HEK293 (cell line): ENCODE results near the gene ZNF451.

ENCODE experiments used
- CTCF ChIA-PET: fragments of 350-600 bp; formaldehyde crosslinking; extraction: SDS; loops from one replicate; lab custom pipeline; 2021; ENCODE audit warnings: antibody characterized with exemption; lab: Yijun Ruan, JAX
- POLR2A ChIA-PET: fragments of 300-600 bp; formaldehyde crosslinking; extraction: SDS; loops from one replicate; lab custom pipeline; 2020; ENCODE audit warnings: antibody characterized with exemption, inconsistent platforms; lab: Yijun Ruan, JAX
- H3K27ac ChIP-seq: fragments of 200-500 bp; sonication (Bioruptor generic); 2 replicates; pipeline ENCODE4 v1.5.1; 2014; ENCODE audit warnings: low read depth, low read length, control low read depth, inconsistent platforms; ENCODE audit errors: extremely low read depth
- H3K36me3 ChIP-seq, 2 experiments: fragments of 200-500 bp in 1 of 2; sonication (Bioruptor generic) in 1 of 2; 1 replicate in 1 of 2; 2 replicates in 1 of 2; pipeline ENCODE4 v1.5.1; 2014 to 2017; ENCODE audit warnings: inconsistent platforms in 2 of 2, low read length in 2 of 2; ENCODE audit not compliant: control insufficient read depth in 2 of 2, insufficient read depth in 1 of 2
- H3K4me1 ChIP-seq: fragments of 200-500 bp; sonication (Bioruptor generic); 2 replicates; pipeline ENCODE4 v1.5.1; 2014; ENCODE audit warnings: mild to moderate bottlenecking, low read length, inconsistent platforms; ENCODE audit not compliant: control insufficient read depth, insufficient read depth
- H3K4me3 ChIP-seq: 2 replicates; pipeline ENCODE4 v1.5.1; 2011; ENCODE audit warnings: low read depth, mild to moderate bottlenecking, control low read depth, low read length, moderate library complexity
- H3K9me3 ChIP-seq: fragments of 200-500 bp; sonication (Bioruptor generic); 2 replicates; pipeline ENCODE4 v1.5.1; 2014; ENCODE audit warnings: low read depth, low read length, inconsistent platforms; ENCODE audit not compliant: control insufficient read depth, insufficient read depth
- BCL11B ChIP-seq: fragments of 450-650 bp; formaldehyde crosslinking; IDR thresholded peaks from 2 replicates; pipeline ENCODE4 v1.5.1; 2016; ENCODE audit warnings: low read depth, missing biosample characterization, missing genetic modification characterization
- HOXC10 ChIP-seq: sonication (generic); formaldehyde crosslinking; IDR thresholded peaks from 2 replicates; pipeline ENCODE4 v1.8.1; 2023; ENCODE audit warnings: mild to moderate bottlenecking, missing genetic modification reagents
- SP2 ChIP-seq: fragments of 450-650 bp; formaldehyde crosslinking; IDR thresholded peaks from 2 replicates; pipeline ENCODE4 v1.5.1; 2016; ENCODE audit warnings: missing biosample characterization, missing genetic modification characterization
- ZBTB17 ChIP-seq: fragments of 450-650 bp; formaldehyde crosslinking; IDR thresholded peaks from 2 replicates; pipeline ENCODE4 v1.5.1; 2016; ENCODE audit warnings: missing biosample characterization, missing genetic modification characterization
- ZBTB20 ChIP-seq: fragments of 450-650 bp; formaldehyde crosslinking; IDR thresholded peaks from 2 replicates; pipeline ENCODE4 v1.5.1; 2016; ENCODE audit warnings: missing biosample characterization, missing genetic modification characterization
- ZFP37 ChIP-seq: fragments of 450-650 bp; formaldehyde crosslinking; IDR thresholded peaks from 2 replicates; pipeline ENCODE4 v1.5.1; 2016; ENCODE audit warnings: missing biosample characterization, missing genetic modification characterization
- ZNF133 ChIP-seq: fragments of 450-650 bp; formaldehyde crosslinking; IDR thresholded peaks from 2 replicates; pipeline ENCODE4 v1.5.1; 2016; ENCODE audit warnings: missing biosample characterization, missing genetic modification characterization
- ZNF138 ChIP-seq: fragments of 450-650 bp; formaldehyde crosslinking; IDR thresholded peaks from 2 replicates; pipeline ENCODE4 v1.5.1; 2016; ENCODE audit warnings: missing biosample characterization, missing genetic modification characterization, borderline replicate concordance
- ZNF324 ChIP-seq: fragments of 450-650 bp; formaldehyde crosslinking; IDR thresholded peaks from 2 replicates; pipeline ENCODE4 v1.5.1; 2016; ENCODE audit warnings: missing biosample characterization, missing genetic modification characterization
- ZNF416 ChIP-seq: fragments of 450-650 bp; formaldehyde crosslinking; IDR thresholded peaks from 2 replicates; pipeline ENCODE4 v1.5.1; 2016; ENCODE audit warnings: missing biosample characterization, missing genetic modification characterization
- ZNF433 ChIP-seq: fragments of 450-650 bp; formaldehyde crosslinking; IDR thresholded peaks from 2 replicates; pipeline ENCODE4 v1.5.1; 2016; ENCODE audit warnings: missing biosample characterization, missing genetic modification characterization, low read depth
- ZNF510 ChIP-seq: fragments of 450-650 bp; formaldehyde crosslinking; IDR thresholded peaks from 2 replicates; pipeline ENCODE4 v1.5.1; 2018; ENCODE audit warnings: mild to moderate bottlenecking, missing genetic modification characterization, missing biosample characterization; ENCODE audit not compliant: insufficient replicate concordance
- ZNF530 ChIP-seq: fragments of 450-650 bp; formaldehyde crosslinking; IDR thresholded peaks from 2 replicates; pipeline ENCODE4 v1.5.1; 2016; ENCODE audit warnings: low read depth, missing biosample characterization, missing genetic modification characterization
- ZNF558 ChIP-seq: fragments of 450-650 bp; formaldehyde crosslinking; IDR thresholded peaks from 2 replicates; pipeline ENCODE4 v1.5.1; 2016; ENCODE audit warnings: missing biosample characterization, missing genetic modification characterization
- ZNF610 ChIP-seq: fragments of 450-650 bp; formaldehyde crosslinking; IDR thresholded peaks from 2 replicates; pipeline ENCODE4 v1.5.1; 2016; ENCODE audit warnings: missing biosample characterization, missing genetic modification characterization, borderline replicate concordance
- ZNF664 ChIP-seq: fragments of 450-650 bp; formaldehyde crosslinking; IDR thresholded peaks from 2 replicates; pipeline ENCODE4 v1.5.1; 2016; ENCODE audit warnings: missing biosample characterization, missing genetic modification characterization
- ZNF701 ChIP-seq: fragments of 450-650 bp; formaldehyde crosslinking; IDR thresholded peaks from 2 replicates; pipeline ENCODE4 v1.5.1; 2016; ENCODE audit warnings: missing biosample characterization, missing genetic modification characterization
- TF ChIP-seq, protein P1 (sequence below): fragments of 450-650 bp; formaldehyde crosslinking; IDR thresholded peaks from 2 replicates; pipeline ENCODE4 v1.5.1; 2017; ENCODE audit warnings: missing biosample characterization, missing genetic modification characterization
- TF ChIP-seq, protein P2 (sequence below): fragments of 450-650 bp; formaldehyde crosslinking; IDR thresholded peaks from 2 replicates; pipeline ENCODE4 v1.5.1; 2017; ENCODE audit warnings: missing biosample characterization, missing genetic modification characterization
- TF ChIP-seq, protein P3 (sequence below): fragments of 450-650 bp; formaldehyde crosslinking; IDR thresholded peaks from 2 replicates; pipeline ENCODE4 v1.5.1; 2016; ENCODE audit warnings: missing biosample characterization, missing genetic modification characterization
- TF ChIP-seq, protein P4 (sequence below): fragments of 450-650 bp; formaldehyde crosslinking; IDR thresholded peaks from 2 replicates; pipeline ENCODE4 v1.5.1; 2016; ENCODE audit warnings: missing biosample characterization, missing genetic modification characterization
- TF ChIP-seq, protein P5 (sequence below): fragments of 450-650 bp; formaldehyde crosslinking; IDR thresholded peaks from 2 replicates; pipeline ENCODE4 v1.5.1; 2016; ENCODE audit warnings: missing biosample characterization, missing genetic modification characterization, borderline replicate concordance
- TF ChIP-seq, protein P6 (sequence below): fragments of 450-650 bp; formaldehyde crosslinking; IDR thresholded peaks from 2 replicates; pipeline ENCODE4 v1.5.1; 2016; ENCODE audit warnings: missing biosample characterization, missing genetic modification characterization

ZNF451 gene, protein sequence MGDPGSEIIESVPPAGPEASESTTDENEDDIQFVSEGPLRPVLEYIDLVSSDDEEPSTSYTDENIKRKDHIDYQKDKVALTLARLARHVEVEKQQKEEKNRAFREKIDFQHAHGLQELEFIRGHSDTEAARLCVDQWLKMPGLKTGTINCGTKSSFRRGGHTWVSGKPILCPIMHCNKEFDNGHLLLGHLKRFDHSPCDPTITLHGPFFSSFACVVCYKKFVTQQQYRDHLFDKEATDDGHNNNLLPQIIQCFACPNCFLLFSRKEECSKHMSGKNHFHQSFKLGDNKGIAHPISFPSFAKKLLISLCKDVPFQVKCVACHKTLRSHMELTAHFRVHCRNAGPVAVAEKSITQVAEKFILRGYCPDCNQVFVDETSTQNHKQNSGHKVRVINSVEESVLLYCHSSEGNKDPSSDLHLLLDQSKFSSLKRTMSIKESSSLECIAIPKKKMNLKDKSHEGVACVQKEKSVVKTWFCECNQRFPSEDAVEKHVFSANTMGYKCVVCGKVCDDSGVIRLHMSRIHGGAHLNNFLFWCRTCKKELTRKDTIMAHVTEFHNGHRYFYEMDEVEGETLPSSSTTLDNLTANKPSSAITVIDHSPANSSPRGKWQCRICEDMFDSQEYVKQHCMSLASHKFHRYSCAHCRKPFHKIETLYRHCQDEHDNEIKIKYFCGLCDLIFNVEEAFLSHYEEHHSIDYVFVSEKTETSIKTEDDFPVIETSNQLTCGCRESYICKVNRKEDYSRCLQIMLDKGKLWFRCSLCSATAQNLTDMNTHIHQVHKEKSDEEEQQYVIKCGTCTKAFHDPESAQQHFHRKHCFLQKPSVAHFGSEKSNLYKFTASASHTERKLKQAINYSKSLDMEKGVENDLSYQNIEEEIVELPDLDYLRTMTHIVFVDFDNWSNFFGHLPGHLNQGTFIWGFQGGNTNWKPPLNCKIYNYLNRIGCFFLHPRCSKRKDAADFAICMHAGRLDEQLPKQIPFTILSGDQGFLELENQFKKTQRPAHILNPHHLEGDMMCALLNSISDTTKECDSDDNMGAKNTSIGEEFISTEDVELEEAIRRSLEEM

DNA sequence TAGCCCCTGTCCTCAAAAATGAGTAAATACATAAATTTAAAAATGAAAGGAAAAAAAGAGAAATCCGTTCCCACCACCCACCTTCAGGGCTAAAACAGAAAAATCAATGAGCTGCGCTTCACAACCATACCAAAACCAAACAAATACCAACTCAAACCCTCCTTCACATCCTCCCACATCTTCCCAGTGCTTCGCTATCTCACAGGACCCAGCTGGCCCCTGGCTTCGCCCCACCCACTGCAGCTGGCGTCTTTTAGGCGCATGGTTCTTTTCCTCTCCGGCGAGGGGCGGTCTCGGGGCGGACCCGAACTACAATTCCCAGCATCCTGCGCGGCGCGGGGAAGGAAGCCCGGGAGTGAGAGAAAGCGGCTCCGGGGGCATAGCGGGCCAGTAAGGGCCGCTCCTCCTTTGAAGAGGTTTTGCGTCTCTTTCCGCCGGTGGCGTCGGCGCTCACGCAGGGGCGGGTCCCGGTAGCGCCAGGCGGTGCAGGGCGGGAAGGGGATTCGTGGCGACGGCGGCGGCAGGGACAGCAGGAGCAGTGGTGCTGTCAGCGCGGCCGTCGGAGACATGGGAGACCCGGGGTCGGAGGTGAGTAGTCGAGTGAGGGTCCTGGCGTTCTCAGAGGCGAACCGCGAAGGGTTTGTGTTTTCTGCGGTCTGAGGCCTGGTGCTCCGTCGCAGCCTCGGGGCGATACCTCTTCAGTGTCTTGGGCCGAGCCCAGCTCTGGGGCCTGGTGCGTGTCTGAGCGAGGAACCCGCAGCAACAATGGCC lies at the start of gene ZNF451:
Gene ZNF451 (plus strand): TSS at position 502 of the 771 bp plus-strand sequence. CDS start 66 bp downstream, at position 568.
- H3K4me1 ChIP-seq: peaks cover 20% of the 10 kb centered on the region
- no peaks in the 10 kb centered on the region for H3K9me3 ChIP-seq
- H3K36me3 ChIP-seq: peaks cover 15 to 22% of the 10 kb centered on the region in 2 experiments
- ChIA-PET CTCF (interaction anchor here (0.9 to 1.3 kb wide), 2 partner anchors 28 to 227 kb away, joined by 4 to 6 read pairs; no protein-coding TSS in a partner anchor), POLR2A (interaction anchor here (0.6 to 1.5 kb wide), 9 partner anchors 9 to 189 kb away, joined by 3 to 7 read pairs (median 4); partner anchors contain the start of genes BAG2, BEND6 and KIAA1586)
- H3K4me3 ChIP-seq: peak within 1 kb of the TSS; percentile 61
- peak within 1 kb of the TSS; percentile 84 for H3K27ac ChIP-seq
- TF ChIP-seq ZNF133 (tag by site-specific recombination) (no peak), ZFP37 (peak; percentile 83), ZNF324 (tag by site-specific recombination) (peak; percentile 90; the same call in 1 of the 2 replicates), ZNF433 (tag by site-specific recombination) (no peak), ZNF530 (no peak), SP2 (tag by site-specific recombination) (peak; percentile 94), BCL11B (no peak), ZNF558 (tag by site-specific recombination) (no peak), ZBTB17 (peak; percentile 98), ZNF416 (tag by site-specific recombination) (no peak), ZBTB20 (tag by site-specific recombination) (peak; percentile 100), ZNF138 (tag by site-specific recombination) (no peak), ZNF701 (tag by site-specific recombination) (no peak), ZNF510 (tag by site-specific recombination) (no peak), HOXC10 (CRISPR knock-in tag) (no peak), ZNF610 (tag by site-specific recombination) (peak; percentile 96), ZNF664 (no peak)
- TF ChIP-seq, protein P1, sequence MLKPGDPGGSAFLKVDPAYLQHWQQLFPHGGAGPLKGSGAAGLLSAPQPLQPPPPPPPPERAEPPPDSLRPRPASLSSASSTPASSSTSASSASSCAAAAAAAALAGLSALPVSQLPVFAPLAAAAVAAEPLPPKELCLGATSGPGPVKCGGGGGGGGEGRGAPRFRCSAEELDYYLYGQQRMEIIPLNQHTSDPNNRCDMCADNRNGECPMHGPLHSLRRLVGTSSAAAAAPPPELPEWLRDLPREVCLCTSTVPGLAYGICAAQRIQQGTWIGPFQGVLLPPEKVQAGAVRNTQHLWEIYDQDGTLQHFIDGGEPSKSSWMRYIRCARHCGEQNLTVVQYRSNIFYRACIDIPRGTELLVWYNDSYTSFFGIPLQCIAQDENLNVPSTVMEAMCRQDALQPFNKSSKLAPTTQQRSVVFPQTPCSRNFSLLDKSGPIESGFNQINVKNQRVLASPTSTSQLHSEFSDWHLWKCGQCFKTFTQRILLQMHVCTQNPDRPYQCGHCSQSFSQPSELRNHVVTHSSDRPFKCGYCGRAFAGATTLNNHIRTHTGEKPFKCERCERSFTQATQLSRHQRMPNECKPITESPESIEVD (tag by site-specific recombination): no peak
- TF ChIP-seq, protein P2, sequence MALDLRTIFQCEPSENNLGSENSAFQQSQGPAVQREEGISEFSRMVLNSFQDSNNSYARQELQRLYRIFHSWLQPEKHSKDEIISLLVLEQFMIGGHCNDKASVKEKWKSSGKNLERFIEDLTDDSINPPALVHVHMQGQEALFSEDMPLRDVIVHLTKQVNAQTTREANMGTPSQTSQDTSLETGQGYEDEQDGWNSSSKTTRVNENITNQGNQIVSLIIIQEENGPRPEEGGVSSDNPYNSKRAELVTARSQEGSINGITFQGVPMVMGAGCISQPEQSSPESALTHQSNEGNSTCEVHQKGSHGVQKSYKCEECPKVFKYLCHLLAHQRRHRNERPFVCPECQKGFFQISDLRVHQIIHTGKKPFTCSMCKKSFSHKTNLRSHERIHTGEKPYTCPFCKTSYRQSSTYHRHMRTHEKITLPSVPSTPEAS: no peak
- TF ChIP-seq, protein P3, sequence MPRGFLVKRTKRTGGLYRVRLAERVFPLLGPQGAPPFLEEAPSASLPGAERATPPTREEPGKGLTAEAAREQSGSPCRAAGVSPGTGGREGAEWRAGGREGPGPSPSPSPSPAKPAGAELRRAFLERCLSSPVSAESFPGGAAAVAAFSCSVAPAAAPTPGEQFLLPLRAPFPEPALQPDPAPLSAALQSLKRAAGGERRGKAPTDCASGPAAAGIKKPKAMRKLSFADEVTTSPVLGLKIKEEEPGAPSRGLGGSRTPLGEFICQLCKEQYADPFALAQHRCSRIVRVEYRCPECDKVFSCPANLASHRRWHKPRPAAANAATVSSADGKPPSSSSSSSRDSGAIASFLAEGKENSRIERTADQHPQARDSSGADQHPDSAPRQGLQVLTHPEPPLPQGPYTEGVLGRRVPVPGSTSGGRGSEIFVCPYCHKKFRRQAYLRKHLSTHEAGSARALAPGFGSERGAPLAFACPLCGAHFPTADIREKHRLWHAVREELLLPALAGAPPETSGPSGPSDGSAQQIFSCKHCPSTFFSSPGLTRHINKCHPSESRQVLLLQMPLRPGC (tag by site-specific recombination): no peak; the same call in 1 of the 2 replicates
- TF ChIP-seq, protein P4, sequence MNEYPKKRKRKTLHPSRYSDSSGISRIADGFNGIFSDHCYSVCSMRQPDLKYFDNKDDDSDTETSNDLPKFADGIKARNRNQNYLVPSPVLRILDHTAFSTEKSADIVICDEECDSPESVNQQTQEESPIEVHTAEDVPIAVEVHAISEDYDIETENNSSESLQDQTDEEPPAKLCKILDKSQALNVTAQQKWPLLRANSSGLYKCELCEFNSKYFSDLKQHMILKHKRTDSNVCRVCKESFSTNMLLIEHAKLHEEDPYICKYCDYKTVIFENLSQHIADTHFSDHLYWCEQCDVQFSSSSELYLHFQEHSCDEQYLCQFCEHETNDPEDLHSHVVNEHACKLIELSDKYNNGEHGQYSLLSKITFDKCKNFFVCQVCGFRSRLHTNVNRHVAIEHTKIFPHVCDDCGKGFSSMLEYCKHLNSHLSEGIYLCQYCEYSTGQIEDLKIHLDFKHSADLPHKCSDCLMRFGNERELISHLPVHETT: peak; percentile 47; the same call in 1 of the 2 replicates
- TF ChIP-seq, protein P5, sequence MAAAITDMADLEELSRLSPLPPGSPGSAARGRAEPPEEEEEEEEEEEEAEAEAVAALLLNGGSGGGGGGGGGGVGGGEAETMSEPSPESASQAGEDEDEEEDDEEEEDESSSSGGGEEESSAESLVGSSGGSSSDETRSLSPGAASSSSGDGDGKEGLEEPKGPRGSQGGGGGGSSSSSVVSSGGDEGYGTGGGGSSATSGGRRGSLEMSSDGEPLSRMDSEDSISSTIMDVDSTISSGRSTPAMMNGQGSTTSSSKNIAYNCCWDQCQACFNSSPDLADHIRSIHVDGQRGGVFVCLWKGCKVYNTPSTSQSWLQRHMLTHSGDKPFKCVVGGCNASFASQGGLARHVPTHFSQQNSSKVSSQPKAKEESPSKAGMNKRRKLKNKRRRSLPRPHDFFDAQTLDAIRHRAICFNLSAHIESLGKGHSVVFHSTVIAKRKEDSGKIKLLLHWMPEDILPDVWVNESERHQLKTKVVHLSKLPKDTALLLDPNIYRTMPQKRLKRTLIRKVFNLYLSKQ (tag by site-specific recombination): no peak
- TF ChIP-seq, protein P6, sequence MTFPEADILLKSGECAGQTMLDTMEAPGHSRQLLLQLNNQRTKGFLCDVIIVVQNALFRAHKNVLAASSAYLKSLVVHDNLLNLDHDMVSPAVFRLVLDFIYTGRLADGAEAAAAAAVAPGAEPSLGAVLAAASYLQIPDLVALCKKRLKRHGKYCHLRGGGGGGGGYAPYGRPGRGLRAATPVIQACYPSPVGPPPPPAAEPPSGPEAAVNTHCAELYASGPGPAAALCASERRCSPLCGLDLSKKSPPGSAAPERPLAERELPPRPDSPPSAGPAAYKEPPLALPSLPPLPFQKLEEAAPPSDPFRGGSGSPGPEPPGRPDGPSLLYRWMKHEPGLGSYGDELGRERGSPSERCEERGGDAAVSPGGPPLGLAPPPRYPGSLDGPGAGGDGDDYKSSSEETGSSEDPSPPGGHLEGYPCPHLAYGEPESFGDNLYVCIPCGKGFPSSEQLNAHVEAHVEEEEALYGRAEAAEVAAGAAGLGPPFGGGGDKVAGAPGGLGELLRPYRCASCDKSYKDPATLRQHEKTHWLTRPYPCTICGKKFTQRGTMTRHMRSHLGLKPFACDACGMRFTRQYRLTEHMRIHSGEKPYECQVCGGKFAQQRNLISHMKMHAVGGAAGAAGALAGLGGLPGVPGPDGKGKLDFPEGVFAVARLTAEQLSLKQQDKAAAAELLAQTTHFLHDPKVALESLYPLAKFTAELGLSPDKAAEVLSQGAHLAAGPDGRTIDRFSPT: 0 out of 2 replicates have a peak, but pooled peaks have one; percentile 43
